ENCODE results near the gene ABAT. TPM values are rescaled to one million over a fixed set of nuclear protein-coding genes. Genes with fewer than 3 reads are reported as not detected.

ABAT gene
- total RNA-seq, 1 donor from 2014 or later = 2.6 TPM

DNA sequence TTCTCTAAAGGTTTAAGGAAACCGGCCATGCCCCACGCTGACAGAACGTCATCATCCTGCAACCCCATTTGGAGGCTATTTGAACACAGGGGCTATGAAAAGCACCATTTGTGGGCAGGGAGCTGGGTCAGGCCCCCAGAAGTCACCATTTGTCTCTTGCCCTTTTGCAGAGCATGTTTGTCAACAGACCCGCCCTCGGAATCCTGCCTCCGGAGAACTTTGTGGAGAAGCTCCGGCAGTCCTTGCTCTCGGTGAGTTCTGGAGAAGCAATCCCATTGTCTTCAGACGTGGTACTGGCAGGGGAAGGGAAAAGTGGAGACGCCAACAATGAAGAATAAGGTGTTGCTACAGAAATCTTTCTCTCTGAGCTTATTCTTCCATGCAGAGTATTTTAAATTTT, 89.5 kb downstream of the ABAT start:
- FAIRE-seq = no peak
- Histone ChIP-seq H3K36me3 (ENCODE audit: control insufficient read depth, insufficient read depth, low read length) (no peaks in the 10 kb centered on the region), H3K27me3 (ENCODE audit: control insufficient read depth, insufficient read depth, low read length) (no peaks in the 10 kb centered on the region), H3K4me3 (ENCODE audit: low read depth, low read length) (no peak overlapping the region)
- DNase-seq (ENCODE audit: low read depth) = no peak
- TF ChIP-seq, protein P1, sequence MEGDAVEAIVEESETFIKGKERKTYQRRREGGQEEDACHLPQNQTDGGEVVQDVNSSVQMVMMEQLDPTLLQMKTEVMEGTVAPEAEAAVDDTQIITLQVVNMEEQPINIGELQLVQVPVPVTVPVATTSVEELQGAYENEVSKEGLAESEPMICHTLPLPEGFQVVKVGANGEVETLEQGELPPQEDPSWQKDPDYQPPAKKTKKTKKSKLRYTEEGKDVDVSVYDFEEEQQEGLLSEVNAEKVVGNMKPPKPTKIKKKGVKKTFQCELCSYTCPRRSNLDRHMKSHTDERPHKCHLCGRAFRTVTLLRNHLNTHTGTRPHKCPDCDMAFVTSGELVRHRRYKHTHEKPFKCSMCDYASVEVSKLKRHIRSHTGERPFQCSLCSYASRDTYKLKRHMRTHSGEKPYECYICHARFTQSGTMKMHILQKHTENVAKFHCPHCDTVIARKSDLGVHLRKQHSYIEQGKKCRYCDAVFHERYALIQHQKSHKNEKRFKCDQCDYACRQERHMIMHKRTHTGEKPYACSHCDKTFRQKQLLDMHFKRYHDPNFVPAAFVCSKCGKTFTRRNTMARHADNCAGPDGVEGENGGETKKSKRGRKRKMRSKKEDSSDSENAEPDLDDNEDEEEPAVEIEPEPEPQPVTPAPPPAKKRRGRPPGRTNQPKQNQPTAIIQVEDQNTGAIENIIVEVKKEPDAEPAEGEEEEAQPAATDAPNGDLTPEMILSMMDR (IDR thresholded peaks at IDR 0.05; ENCODE audit: insufficient read depth, low read length, severe bottlenecking) = no peak

DNA sequence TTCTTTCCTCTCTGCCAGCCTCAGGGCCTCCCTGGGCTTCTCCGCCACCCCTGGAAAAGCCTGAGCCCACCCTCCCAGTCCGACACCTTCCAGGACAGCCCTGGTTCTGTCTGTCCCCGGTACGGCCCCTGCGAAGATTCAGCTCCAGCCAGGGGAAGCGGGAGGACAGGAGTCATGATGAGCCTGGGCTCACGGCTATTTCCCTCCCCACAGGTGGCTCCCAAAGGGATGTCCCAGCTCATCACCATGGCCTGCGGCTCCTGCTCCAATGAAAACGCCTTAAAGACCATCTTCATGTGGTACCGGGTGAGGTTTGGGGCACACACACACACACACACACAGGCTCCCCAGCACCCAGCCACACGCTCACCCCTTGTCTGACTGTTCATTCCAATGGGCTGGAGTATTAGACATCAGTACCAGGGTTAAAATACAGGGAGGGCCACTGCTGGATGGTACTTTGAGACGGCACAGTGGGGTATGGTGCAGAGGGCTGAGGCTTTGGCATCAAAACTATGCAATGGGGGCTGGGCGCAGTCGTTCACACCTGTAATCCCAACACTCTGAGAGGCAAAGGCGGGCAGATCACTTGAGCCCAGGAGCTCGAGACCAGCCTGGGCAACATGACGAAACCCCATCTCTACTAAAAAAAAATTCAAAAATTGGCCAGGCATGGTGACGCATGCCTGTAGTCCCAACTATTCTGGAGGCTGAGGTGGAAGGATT, 90.3 kb downstream of the ABAT start:
- no peaks in the 10 kb centered on the region for H3K27me3 ChIP-seq (ENCODE audit: control insufficient read depth, insufficient read depth, low read length)
- DNase-seq (ENCODE audit: low read depth) (no peak), FAIRE-seq (no peak)
- H3K4me3 ChIP-seq (ENCODE audit: low read depth, low read length) = no peak overlapping the region
- H3K36me3 ChIP-seq (ENCODE audit: control insufficient read depth, insufficient read depth, low read length) = no peaks in the 10 kb centered on the region
- TF ChIP-seq, protein P1 (IDR thresholded peaks at IDR 0.05; ENCODE audit: insufficient read depth, low read length, severe bottlenecking) = no peak

DNA sequence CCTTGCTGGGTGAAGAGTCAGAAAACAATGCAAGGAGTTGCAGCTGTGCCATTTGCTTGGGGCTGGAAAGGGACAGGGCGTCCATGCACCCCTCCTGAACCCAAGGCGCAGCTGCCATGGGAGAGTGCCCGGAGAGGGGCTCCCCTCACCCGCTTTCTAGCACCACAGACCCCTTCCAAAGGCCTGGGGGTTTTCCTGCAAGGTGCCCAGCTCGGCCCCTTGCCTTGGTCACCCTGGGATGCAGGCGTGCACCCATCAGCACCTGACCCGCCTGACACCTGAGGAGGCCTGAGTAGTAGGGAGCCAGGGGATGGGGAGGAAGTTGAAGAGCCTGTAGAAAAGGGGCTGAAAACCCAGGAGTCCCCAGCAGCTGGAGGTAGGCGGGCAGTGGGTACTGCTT, 92.8 kb downstream of the ABAT start:
- TF ChIP-seq, protein P1 (IDR thresholded peaks at IDR 0.05; ENCODE audit: insufficient read depth, low read length, severe bottlenecking) = no peak
- no peaks in the 10 kb centered on the region for H3K36me3 ChIP-seq (ENCODE audit: control insufficient read depth, insufficient read depth, low read length)
- no peak overlapping the region for H3K4me3 ChIP-seq (ENCODE audit: low read depth, low read length)
- no peak for DNase-seq (ENCODE audit: low read depth)
- H3K27me3 ChIP-seq (ENCODE audit: control insufficient read depth, insufficient read depth, low read length) = no peaks in the 10 kb centered on the region
- FAIRE-seq = no peak

DNA sequence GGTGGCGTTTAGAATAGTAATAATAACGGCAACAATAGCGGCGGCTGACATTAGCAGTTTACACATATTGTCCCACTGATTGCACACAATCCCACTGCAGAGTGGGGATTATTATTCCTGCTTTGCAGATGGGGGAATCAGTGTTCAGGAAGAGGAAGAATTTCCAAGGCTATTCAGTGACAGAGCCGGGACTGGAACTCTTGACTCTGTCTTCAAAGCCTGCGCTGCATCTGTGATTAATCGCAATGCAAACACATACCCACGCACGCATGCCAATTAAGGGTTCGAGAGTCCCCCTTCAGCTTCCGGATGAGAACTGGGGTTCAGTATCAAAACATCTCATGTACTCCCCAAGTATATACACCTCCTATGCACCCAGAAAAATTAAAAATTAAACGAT, 93.9 kb downstream of the ABAT start:
- no peaks in the 10 kb centered on the region for H3K27me3 ChIP-seq (ENCODE audit: control insufficient read depth, insufficient read depth, low read length)
- TF ChIP-seq, protein P1 (IDR thresholded peaks at IDR 0.05; ENCODE audit: insufficient read depth, low read length, severe bottlenecking) = no peak
- no peak for DNase-seq (ENCODE audit: low read depth)
- no peaks in the 10 kb centered on the region for H3K36me3 ChIP-seq (ENCODE audit: control insufficient read depth, insufficient read depth, low read length)
- no peak for FAIRE-seq
- H3K4me3 ChIP-seq (ENCODE audit: low read depth, low read length) = no peak overlapping the region

DNA sequence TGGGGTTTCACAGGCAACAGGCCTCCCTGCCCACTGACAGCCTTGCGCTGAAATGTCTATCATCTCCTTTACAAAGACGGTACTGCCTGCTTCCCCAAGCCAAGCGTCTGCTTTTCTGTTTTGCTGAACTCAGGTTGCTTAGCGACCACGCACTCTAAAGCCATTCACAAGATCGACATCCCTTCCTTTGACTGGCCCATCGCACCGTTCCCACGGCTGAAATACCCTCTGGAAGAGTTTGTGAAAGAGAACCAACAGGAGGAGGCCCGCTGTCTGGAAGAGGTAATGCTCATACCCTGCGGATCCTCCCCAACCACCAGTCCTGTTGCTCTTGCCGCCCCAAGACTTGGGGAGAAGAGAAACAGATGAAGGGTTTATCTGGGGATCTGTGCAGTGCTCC, 94.3 kb downstream of the ABAT start:
- TF ChIP-seq, protein P1 (IDR thresholded peaks at IDR 0.05; ENCODE audit: insufficient read depth, low read length, severe bottlenecking) = no peak
- H3K27me3 ChIP-seq (ENCODE audit: control insufficient read depth, insufficient read depth, low read length) = no peaks in the 10 kb centered on the region
- DNase-seq (ENCODE audit: low read depth) (no peak), FAIRE-seq (no peak)
- H3K4me3 ChIP-seq (ENCODE audit: low read depth, low read length) = no peak overlapping the region
- no peaks in the 10 kb centered on the region for H3K36me3 ChIP-seq (ENCODE audit: control insufficient read depth, insufficient read depth, low read length)

DNA sequence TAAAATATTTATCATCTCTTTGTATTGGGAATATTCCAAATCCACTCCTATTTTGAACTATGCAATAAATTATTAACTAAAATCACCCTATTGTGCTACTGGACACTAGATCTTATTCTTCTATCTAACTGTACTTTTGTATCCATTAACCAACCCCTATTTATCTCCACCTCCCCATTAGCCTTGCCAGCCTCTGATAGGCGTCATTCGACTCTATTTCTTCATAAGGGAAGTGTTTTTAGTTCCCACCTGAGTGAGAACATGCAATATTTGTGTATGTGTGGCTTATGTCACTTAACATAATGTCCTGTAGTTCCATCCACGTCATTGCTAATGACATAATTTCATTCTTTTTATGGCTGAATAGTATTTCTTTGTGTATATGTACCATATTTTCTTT, 99.1 kb downstream of the ABAT start:
- H3K4me3 ChIP-seq (ENCODE audit: low read depth, low read length) = no peak overlapping the region
- DNase-seq (ENCODE audit: low read depth) (no peak), FAIRE-seq (no peak)
- no peaks in the 10 kb centered on the region for H3K27me3 ChIP-seq (ENCODE audit: control insufficient read depth, insufficient read depth, low read length)
- TF ChIP-seq, protein P1 (IDR thresholded peaks at IDR 0.05; ENCODE audit: insufficient read depth, low read length, severe bottlenecking) = no peak
- no peaks in the 10 kb centered on the region for H3K36me3 ChIP-seq (ENCODE audit: control insufficient read depth, insufficient read depth, low read length)

Measured in bronchial epithelial cell (primary cell).